ENCODE data around the gene CADPS.
"Not testable (repeated sequence)": the region's sequence is repeated elsewhere in the genome, so short reads cannot be mapped to it uniquely, and the experiment has no call there.

CADPS gene

DNA sequence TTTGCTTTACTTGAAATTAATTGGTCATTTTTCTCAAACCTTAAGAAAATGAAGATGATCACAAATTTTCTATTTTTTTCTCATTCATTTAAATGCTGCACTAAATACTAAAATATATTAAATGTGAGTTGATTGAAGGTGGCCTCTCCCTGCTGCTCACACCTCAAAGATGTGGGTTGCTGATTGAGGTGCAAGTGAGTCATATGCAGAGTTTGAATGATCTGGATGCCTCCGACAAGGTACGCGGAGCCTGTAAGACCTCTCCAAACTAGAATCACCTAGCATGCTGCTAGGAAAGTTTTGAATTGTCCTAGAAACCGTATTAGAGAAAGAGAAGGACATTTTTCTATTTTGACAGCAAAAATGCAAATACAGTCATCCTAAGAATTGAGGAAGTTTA, 290.6 kb downstream of the CADPS start:
- no peaks in the 10 kb centered on the region for H3K4me1 ChIP-seq (ENCODE audit: insufficient read depth, low read length)
- no peaks in the 10 kb centered on the region for H3K27me3 ChIP-seq (ENCODE audit: control insufficient read depth in 1 of 2, insufficient read depth in 2 of 2, low read length in 2 of 2)
- H3K4me3 ChIP-seq (ENCODE audit: low read depth in 1 of 2, low read length in 2 of 2) = no peak overlapping the region
- no peak overlapping the region for H3K9ac ChIP-seq (ENCODE audit: low read length)
- no peaks in the 10 kb centered on the region for H3K36me3 ChIP-seq (ENCODE audit: insufficient read depth, low read length)
- H3K9me3 ChIP-seq (ENCODE audit: low read length) = no peaks in the 10 kb centered on the region
- H3K27ac ChIP-seq (ENCODE audit: low read depth, low read length) = no peak overlapping the region

DNA sequence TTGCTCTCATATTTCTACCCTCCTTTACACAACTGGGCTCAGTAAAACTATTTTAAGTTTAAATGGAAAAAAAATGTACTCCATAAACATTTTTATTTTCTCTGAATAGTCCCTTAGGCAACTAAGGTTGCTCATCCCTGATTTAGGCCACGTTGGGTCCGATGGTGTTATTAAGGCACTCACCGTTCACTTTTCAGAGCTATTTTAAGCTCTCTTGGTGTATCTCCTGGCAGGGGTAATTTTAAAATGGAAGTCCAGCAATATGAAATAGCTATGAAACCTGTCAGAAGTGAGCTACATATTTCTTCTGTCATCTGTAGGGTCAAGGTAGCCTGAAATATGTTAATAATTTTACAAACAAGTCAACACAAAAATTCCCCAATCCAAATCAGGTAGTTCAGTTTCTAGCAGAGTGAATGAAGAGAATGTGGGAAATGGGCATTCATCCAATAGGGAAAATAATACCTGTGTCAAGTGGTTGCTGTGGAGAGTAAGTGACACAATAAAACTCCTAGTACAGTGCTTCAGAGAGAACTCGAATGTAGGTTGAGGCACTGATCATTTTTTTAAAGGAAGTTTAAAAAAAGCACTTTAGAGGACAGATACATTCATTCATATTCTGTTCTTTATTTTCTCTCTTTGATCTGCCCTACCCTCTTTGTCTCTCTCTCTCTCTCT, 292.6 kb downstream of the CADPS start:
- Histone ChIP-seq H3K9ac (ENCODE audit: low read length) (no peak overlapping the region), H3K9me3 (ENCODE audit: low read length) (no peaks in the 10 kb centered on the region), H3K27ac (ENCODE audit: low read depth, low read length) (no peak overlapping the region), H3K36me3 (ENCODE audit: insufficient read depth, low read length) (no peaks in the 10 kb centered on the region), H3K4me3 (ENCODE audit: low read depth in 1 of 2, low read length in 2 of 2) (no peak overlapping the region), H3K27me3 (ENCODE audit: control insufficient read depth in 1 of 2, insufficient read depth in 2 of 2, low read length in 2 of 2) (no peaks in the 10 kb centered on the region), H3K4me1 (ENCODE audit: insufficient read depth, low read length) (no peaks in the 10 kb centered on the region)

DNA sequence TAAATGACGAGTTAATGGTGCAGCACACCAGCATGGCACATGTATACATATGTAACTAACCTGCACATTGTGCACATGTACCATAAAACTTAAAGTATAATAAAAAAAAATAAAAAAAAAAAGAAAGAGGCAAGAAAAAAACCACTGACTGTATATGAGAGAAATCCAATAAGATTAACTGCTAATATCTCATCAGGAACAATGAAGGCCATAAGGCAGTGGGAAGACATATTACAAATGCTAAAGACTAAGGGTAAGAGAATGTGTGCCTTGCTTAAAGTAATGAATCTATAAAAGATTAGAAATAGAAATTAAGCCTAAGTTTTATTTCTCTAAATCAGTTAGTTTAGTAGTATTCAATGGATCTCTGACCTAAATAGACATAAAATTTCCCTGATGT, 294.7 kb downstream of the CADPS start:
- not testable (repeated sequence) for H3K27ac ChIP-seq (ENCODE audit: low read depth, low read length); H3K36me3 ChIP-seq (ENCODE audit: insufficient read depth, low read length); H3K4me3 ChIP-seq (ENCODE audit: low read depth in 1 of 2, low read length in 2 of 2); H3K27me3 ChIP-seq (ENCODE audit: control insufficient read depth in 1 of 2, insufficient read depth in 2 of 2, low read length in 2 of 2); H3K9ac ChIP-seq (ENCODE audit: low read length); H3K4me1 ChIP-seq (ENCODE audit: insufficient read depth, low read length); H3K9me3 ChIP-seq (ENCODE audit: low read length)

DNA sequence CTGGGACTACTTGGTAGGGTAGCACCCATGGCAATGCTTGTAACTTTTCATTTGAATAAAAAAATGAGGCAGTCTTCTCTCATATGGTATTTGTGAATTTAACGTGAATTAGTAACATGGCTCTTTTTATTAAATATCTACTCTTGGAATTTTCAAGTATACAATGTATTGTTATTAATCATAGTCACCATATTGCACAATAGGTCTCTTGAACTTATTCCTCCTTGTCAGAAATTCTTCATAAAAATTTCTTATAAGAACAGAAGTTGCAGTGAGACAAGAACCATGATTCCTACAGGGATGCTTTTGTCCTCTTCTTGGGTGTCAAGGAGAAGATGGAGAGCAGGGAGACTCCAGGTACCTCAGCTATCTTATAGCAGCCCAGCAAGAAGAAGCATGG, 298.1 kb downstream of the CADPS start:
- no peaks in the 10 kb centered on the region for H3K9me3 ChIP-seq (ENCODE audit: low read length)
- H3K27ac ChIP-seq (ENCODE audit: low read depth, low read length) = no peak overlapping the region
- no peaks in the 10 kb centered on the region for H3K4me1 ChIP-seq (ENCODE audit: insufficient read depth, low read length)
- H3K4me3 ChIP-seq (ENCODE audit: low read depth in 1 of 2, low read length in 2 of 2) = no peak overlapping the region
- H3K27me3 ChIP-seq (ENCODE audit: control insufficient read depth in 1 of 2, insufficient read depth in 2 of 2, low read length in 2 of 2) = no peaks in the 10 kb centered on the region
- H3K36me3 ChIP-seq (ENCODE audit: insufficient read depth, low read length) = no peaks in the 10 kb centered on the region
- H3K9ac ChIP-seq (ENCODE audit: low read length) = no peak overlapping the region

DNA sequence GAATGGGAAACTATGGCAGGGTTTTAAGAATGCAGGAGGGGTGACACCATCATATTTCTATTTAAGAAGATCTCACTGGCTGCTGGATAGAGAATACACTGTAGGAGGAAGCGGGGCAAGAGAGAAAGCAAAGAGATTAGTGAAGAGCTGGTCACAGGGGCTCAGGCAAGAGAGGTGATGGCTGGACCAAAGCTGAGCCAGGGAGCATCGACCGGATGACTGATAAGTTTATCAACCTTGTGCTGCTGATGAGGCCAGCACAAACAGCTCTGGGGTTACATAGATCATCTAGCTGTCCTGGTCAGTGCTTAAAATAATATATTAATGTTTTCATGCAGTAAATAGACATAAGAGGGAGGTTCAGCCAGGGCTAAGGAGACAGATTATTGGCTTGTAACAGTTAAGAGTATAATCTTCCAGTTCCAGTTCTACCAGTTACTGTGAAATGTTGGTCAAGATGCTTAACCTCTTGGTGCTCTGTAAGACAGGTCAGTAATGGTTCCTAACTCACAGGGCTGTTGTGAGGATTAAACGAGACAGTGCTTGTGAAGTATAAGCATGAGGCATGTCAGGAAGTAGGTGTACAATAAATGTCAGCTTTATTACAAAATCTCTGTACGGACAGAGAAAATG, 300.8 kb downstream of the CADPS start:
- Histone ChIP-seq H3K4me3 (ENCODE audit: low read depth in 1 of 2, low read length in 2 of 2) (no peak overlapping the region), H3K4me1 (ENCODE audit: insufficient read depth, low read length) (no peaks in the 10 kb centered on the region), H3K27me3 (ENCODE audit: control insufficient read depth in 1 of 2, insufficient read depth in 2 of 2, low read length in 2 of 2) (no peaks in the 10 kb centered on the region), H3K9me3 (ENCODE audit: low read length) (no peaks in the 10 kb centered on the region), H3K36me3 (ENCODE audit: insufficient read depth, low read length) (no peaks in the 10 kb centered on the region), H3K9ac (ENCODE audit: low read length) (no peak overlapping the region), H3K27ac (ENCODE audit: low read depth, low read length) (no peak overlapping the region)

DNA sequence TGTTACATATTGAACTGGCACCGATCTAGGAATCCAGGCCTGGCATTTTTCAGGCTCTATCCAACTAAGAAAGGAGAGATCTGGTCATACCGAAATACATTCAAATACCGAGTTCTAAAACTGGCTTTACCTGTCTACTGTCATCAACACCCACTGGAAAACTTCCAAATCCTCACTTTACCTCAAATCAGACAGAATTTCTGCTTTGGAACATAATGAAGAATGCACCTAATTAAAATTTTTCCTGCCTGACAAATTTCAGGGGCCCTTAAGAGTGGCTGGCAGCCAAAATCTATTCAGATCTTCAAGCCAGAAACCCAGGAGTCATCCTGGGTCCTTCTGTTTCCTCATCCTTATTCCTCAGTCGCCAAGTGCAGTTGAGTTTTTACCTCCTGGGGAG, 303.3 kb downstream of the CADPS start:
- Histone ChIP-seq H3K9ac (ENCODE audit: low read length) (no peak overlapping the region), H3K27ac (ENCODE audit: low read depth, low read length) (no peak overlapping the region), H3K4me3 (ENCODE audit: low read depth in 1 of 2, low read length in 2 of 2) (no peak overlapping the region), H3K9me3 (ENCODE audit: low read length) (no peaks in the 10 kb centered on the region), H3K27me3 (ENCODE audit: control insufficient read depth in 1 of 2, insufficient read depth in 2 of 2, low read length in 2 of 2) (no peaks in the 10 kb centered on the region), H3K4me1 (ENCODE audit: insufficient read depth, low read length) (no peaks in the 10 kb centered on the region), H3K36me3 (ENCODE audit: insufficient read depth, low read length) (no peaks in the 10 kb centered on the region)

DNA sequence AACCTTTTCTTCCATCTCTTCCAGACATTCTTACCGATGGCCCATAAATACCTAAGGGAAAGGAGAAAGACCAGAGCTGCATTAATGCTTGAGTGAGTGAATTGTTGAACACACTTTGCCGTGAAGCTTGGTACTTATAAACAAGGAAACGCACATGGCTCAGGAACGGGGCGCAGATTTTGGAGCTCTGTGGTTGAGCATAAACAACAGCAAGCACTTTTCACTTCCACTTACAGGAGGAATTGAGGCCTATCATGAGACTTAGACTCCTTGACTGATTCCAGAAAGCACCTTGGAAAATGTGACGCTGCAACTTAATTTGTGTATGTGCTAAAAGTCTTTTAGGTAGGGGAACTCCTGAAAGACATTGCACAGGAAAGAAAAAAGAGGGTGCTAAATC, 304.3 kb downstream of the CADPS start:
- H3K27me3 ChIP-seq (ENCODE audit: control insufficient read depth in 1 of 2, insufficient read depth in 2 of 2, low read length in 2 of 2) = no peaks in the 10 kb centered on the region

DNA sequence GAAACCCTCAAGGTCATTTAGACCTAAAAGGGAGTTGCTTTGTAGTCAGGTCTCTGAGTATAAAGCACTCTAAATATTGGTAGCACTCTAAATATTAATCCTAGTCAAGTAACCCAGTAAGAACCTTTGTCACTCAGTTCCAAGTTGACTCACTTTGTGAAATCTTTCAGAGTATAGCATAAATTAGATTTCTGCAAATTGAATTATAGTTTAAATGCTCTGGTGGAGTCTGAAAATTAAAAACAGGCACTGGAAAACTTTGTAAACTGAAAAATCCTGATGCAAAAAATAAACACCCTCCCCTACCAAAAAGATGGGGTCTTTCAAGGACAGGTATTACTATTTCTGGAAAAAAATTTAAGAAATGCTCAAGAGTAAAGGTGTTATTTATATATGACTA, 305.6 kb downstream of the CADPS start:
- Histone ChIP-seq H3K9me3 (ENCODE audit: low read length) (no peaks in the 10 kb centered on the region), H3K27me3 (ENCODE audit: control insufficient read depth in 1 of 2, insufficient read depth in 2 of 2, low read length in 2 of 2) (no peaks in the 10 kb centered on the region), H3K27ac (ENCODE audit: low read depth, low read length) (no peak overlapping the region), H3K4me1 (ENCODE audit: insufficient read depth, low read length) (no peaks in the 10 kb centered on the region), H3K9ac (ENCODE audit: low read length) (no peak overlapping the region), H3K36me3 (ENCODE audit: insufficient read depth, low read length) (no peaks in the 10 kb centered on the region), H3K4me3 (ENCODE audit: low read depth in 1 of 2, low read length in 2 of 2) (no peak overlapping the region)

More for the DNA sequence above, 304.3 kb downstream of the CADPS start:
- Histone ChIP-seq H3K9me3 (ENCODE audit: low read length) (no peaks in the 10 kb centered on the region), H3K27ac (ENCODE audit: low read depth, low read length) (no peak overlapping the region), H3K4me3 (ENCODE audit: low read depth in 1 of 2, low read length in 2 of 2) (no peak overlapping the region), H3K9ac (ENCODE audit: low read length) (no peak overlapping the region), H3K4me1 (ENCODE audit: insufficient read depth, low read length) (no peaks in the 10 kb centered on the region), H3K36me3 (ENCODE audit: insufficient read depth, low read length) (no peaks in the 10 kb centered on the region)

DNA sequence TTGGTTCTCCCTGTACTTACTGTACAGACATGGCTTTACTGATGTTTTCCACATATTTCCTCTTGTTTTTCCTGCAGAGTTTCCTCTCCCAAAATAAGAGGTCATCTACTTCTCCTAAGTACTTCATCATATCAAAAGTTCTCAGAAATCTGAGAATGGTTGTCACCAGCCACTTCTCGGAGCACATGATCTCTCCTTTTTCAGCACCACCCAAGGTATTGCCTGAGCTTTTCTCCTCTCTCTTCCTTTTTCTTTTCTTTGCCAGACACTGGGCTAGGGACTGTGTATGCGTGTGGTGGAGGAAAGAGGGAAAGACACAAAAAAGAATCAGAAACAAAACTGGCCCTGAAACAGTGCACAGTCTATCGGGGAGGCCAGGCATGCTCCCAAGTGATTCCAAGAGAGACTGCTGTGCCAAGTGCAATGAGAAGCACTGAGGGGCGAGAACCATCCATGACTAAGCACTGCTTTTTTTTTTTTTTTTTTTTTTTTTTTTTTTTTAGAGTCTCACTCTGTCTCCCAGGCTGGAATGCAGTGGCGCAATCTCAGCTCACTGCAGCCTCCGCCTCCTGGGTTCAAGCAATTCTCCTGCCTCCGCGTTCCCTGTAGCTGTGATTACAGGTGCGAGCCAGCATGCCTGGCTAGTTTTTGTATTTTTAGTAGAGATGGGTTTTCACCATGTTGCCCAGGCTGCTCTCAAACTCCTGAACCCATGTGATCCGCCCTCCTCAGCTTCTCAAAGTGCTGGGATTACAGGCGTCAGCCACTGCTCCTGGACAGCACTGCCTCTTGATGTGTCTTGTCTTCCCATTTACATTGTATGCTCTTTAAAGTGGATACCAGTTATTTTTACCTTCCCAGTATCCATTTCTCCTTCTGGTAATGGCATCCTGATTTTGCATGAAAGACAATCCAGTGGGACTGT, 307.9 kb downstream of the CADPS start:
- no peak overlapping the region for H3K27ac ChIP-seq (ENCODE audit: low read depth, low read length)
- H3K9me3 ChIP-seq (ENCODE audit: low read length) = no peaks in the 10 kb centered on the region
- H3K36me3 ChIP-seq (ENCODE audit: insufficient read depth, low read length) = no peaks in the 10 kb centered on the region
- no peaks in the 10 kb centered on the region for H3K4me1 ChIP-seq (ENCODE audit: insufficient read depth, low read length)
- no peak overlapping the region for H3K9ac ChIP-seq (ENCODE audit: low read length)
- H3K4me3 ChIP-seq (ENCODE audit: low read depth in 1 of 2, low read length in 2 of 2) = no peak overlapping the region
- H3K27me3 ChIP-seq (ENCODE audit: control insufficient read depth in 1 of 2, insufficient read depth in 2 of 2, low read length in 2 of 2) = no peaks in the 10 kb centered on the region

DNA sequence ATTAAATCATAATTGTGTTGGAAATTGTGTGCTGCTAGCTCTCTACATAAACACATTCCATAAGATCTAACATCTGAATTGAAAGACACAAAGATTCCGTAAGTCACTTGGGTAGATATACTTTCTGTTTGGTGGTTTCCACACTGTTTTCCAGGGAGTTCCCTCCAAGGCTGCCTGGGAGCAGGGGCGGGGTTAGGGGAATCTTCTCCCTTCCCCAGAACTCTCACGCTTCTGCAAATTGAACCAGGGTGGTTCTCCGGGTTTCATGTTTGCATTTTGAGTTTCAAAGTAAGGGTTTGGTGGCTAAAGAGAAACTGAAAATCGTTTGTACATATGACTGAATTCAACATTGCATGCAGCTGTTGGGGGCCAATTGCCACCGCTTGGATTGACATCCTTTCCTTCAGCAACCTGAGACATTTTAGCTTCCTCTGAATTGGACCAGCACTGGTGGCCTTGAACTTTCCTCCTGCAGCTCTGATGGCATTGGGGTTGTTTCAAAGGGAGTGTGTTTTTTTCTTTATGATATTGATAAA, 309.1 kb downstream of the CADPS start:
- no peaks in the 10 kb centered on the region for H3K4me1 ChIP-seq (ENCODE audit: insufficient read depth, low read length)
- H3K4me3 ChIP-seq (ENCODE audit: low read depth in 1 of 2, low read length in 2 of 2) = no peak overlapping the region
- H3K27ac ChIP-seq (ENCODE audit: low read depth, low read length) = no peak overlapping the region
- no peaks in the 10 kb centered on the region for H3K9me3 ChIP-seq (ENCODE audit: low read length)
- H3K9ac ChIP-seq (ENCODE audit: low read length) = no peak overlapping the region
- H3K27me3 ChIP-seq (ENCODE audit: control insufficient read depth in 1 of 2, insufficient read depth in 2 of 2, low read length in 2 of 2) = no peaks in the 10 kb centered on the region
- no peaks in the 10 kb centered on the region for H3K36me3 ChIP-seq (ENCODE audit: insufficient read depth, low read length)

DNA sequence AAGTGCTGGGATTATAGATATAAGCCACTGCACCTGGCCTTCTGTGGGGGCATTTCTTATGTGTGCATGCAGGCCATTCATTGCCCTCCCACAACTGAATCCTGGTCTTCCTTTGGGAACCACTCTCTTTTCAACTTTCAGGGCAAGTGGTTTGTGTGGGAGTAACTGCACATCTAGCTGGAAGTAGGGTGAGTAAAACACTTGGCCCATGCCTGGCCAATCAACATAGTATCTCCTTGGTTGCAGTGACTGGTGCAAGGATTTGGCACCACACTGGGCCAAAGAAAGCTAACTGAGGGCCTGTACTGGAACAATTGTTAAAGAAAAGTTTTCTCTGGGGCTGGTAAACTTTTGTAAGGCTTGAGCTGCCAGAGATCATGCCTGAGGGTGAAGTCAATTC, 312.6 kb downstream of the CADPS start:
- no peak overlapping the region for H3K9ac ChIP-seq (ENCODE audit: low read length)
- no peaks in the 10 kb centered on the region for H3K4me1 ChIP-seq (ENCODE audit: insufficient read depth, low read length)
- no peaks in the 10 kb centered on the region for H3K27me3 ChIP-seq (ENCODE audit: control insufficient read depth in 1 of 2, insufficient read depth in 2 of 2, low read length in 2 of 2)
- H3K4me3 ChIP-seq (ENCODE audit: low read depth in 1 of 2, low read length in 2 of 2) = no peak overlapping the region
- H3K27ac ChIP-seq (ENCODE audit: low read depth, low read length) = no peak overlapping the region
- no peaks in the 10 kb centered on the region for H3K36me3 ChIP-seq (ENCODE audit: insufficient read depth, low read length)
- no peaks in the 10 kb centered on the region for H3K9me3 ChIP-seq (ENCODE audit: low read length)

Measured in muscle layer of colon (tissue), 2 donors.